Measurements from ENCODE around the gene BORCS5. TPM values are rescaled to one million over a fixed set of nuclear protein-coding genes. Genes with fewer than 3 reads are reported as not detected.

The BORCS5 gene
- total and polyA plus RNA-seq, 2 experiments from 2014 or later: 11.3 to 12.6 TPM

GRCh38 chr12:12372946-12373722, 16.3 kb downstream of the BORCS5 start:
- Mint-ChIP-seq H3K36me3 (ENCODE audit: low read depth) (no peaks in the 10 kb centered on the region; the same call in 2 of the 3 replicates), H3K9me3 (peaks cover 3% of the 10 kb centered on the region; the same call in 2 of the 3 replicates), H3K27ac (no peak overlapping the region), H3K4me1 (peaks cover 4% of the 10 kb centered on the region; the same call in 2 of the 3 replicates), H3K4me3 (no peak overlapping the region), H3K27me3 (ENCODE audit: insufficient read depth, low read depth, poor library complexity) (no peaks in the 10 kb centered on the region)
- no peak overlapping the region for H3K4me2 ChIP-seq
- H3K36me3 ChIP-seq (ENCODE audit: insufficient read depth): no peaks in the 10 kb centered on the region
- H3K27me3 ChIP-seq (ENCODE audit: insufficient read depth): no peaks in the 10 kb centered on the region
- no peak overlapping the region for H3K27ac ChIP-seq (ENCODE audit: low read depth)
- no peak overlapping the region for H3K4me3 ChIP-seq
- no peaks in the 10 kb centered on the region for H3K79me2 ChIP-seq (replicated peaks; ENCODE audit: insufficient read depth)
- no peak for ATAC-seq
- no peak overlapping the region for H2AFZ ChIP-seq
- DNase-seq (ENCODE audit: low spot score): no peak
- TF ChIP-seq POLR2AphosphoS5 (IDR thresholded peaks at IDR 0.05; ENCODE audit: low read depth) (no peak), ZNF462 (CRISPR knock-in tag; IDR thresholded peaks at IDR 0.05) (no peak), STAT1 (IDR thresholded peaks at IDR 0.05; ENCODE audit: unreplicated experiment) (no peak), NANOG (IDR thresholded peaks at IDR 0.05; ENCODE audit: borderline replicate concordance) (no peak), ETS1 (IDR thresholded peaks at IDR 0.05) (no peak), JUNB (IDR thresholded peaks at IDR 0.05; ENCODE audit: unreplicated experiment) (no peak), ZNF114 (CRISPR knock-in tag; IDR thresholded peaks at IDR 0.05) (no peak), ZNF331 (CRISPR knock-in tag; IDR thresholded peaks at IDR 0.05; ENCODE audit: low read depth) (no peak), EZH2phosphoT487 (IDR thresholded peaks at IDR 0.05; ENCODE audit: unreplicated experiment) (no peak), CTCF (conservative IDR thresholded peaks at IDR 0.05; ENCODE audit: low read depth in 2 of 2) (no peak), REST (IDR thresholded peaks at IDR 0.05; ENCODE audit: unreplicated experiment) (no peak), EZH2 (IDR thresholded peaks at IDR 0.05; ENCODE audit: low read depth, unreplicated experiment) (no peak), CREB1 (CRISPR knock-in tag; IDR thresholded peaks at IDR 0.05; ENCODE audit: low read depth) (no peak)
- H3K4me1 ChIP-seq (ENCODE audit: insufficient read depth): no peaks in the 10 kb centered on the region
- no peaks in the 10 kb centered on the region for H3F3A ChIP-seq (replicated peaks; ENCODE audit: low read depth)
- H4K20me1 ChIP-seq (replicated peaks; ENCODE audit: insufficient read depth): no peaks in the 10 kb centered on the region
- H3K9me2 ChIP-seq (ENCODE audit: insufficient read depth): no peaks in the 10 kb centered on the region
